ENCODE results near the gene OXER1. TPM values are rescaled to one million over a fixed set of nuclear protein-coding genes. Genes with fewer than 3 reads are reported as not detected.

The OXER1 gene
- total and polyA plus RNA-seq, 4 experiments from 2014 or later, result not detected

- Mint-ChIP-seq H3K9me3 (no peaks in the 10 kb centered on the region), H3K36me3 (no peaks in the 10 kb centered on the region), H3K27me3 (peaks cover 24 to 25% of the 10 kb centered on the region in 2 donors), H3K4me3 (no peak overlapping the region), H3K27ac (no peak overlapping the region), H3K4me1 (peaks cover 0 to 5% (median 2%) of the 10 kb centered on the region in 4 donors)
- Histone ChIP-seq H3K4me1 (ENCODE audit: insufficient read depth, low read length) (no peaks in the 10 kb centered on the region), H3K4me3 (ENCODE audit: low read length in 2 of 2) (no peak overlapping the region), H3K9me3 (ENCODE audit: control insufficient read depth in 1 of 2, low read length in 2 of 2) (no peaks in the 10 kb centered on the region), H3K27ac (ENCODE audit: low read depth, low read length) (no peak overlapping the region), H3K36me3 (ENCODE audit: insufficient read depth, low read length) (no peaks in the 10 kb centered on the region), H3K27me3 (ENCODE audit: insufficient read depth, low read length) (peaks cover 5% of the 10 kb centered on the region)
- no peak for DNase-seq
- POLR2A ChIA-PET (ENCODE audit: partially characterized antibody), result interaction anchor here (1.5 to 2.3 kb wide), 2 partner anchors 9 to 10 kb away, joined by 5 to 14 read pairs; no protein-coding TSS in a partner anchor
- CTCF ChIA-PET (ENCODE audit: partially characterized antibody), result interaction anchor here (2.6 kb wide), 1 partner anchor 9 kb away, joined by 13 read pairs; no protein-coding TSS in a partner anchor
- intact Hi-C loops (cut with micrococcal nuclease), result no loop called here
Observed at GRCh38 chr2:42800981-42801380, 37.0 kb upstream of the OXER1 start.

GRCh38 chr2:42800461-42800962 lies 36.6 kb upstream of the OXER1 start:
- Mint-ChIP-seq H3K27ac (no peak overlapping the region), H3K36me3 (no peaks in the 10 kb centered on the region), H3K4me1 (peaks cover 0 to 5% (median 2%) of the 10 kb centered on the region in 4 donors), H3K27me3 (peaks cover 24 to 29% of the 10 kb centered on the region in 2 donors), H3K9me3 (no peaks in the 10 kb centered on the region), H3K4me3 (no peak overlapping the region)
- Histone ChIP-seq H3K27me3 (ENCODE audit: insufficient read depth, low read length) (peaks cover 5% of the 10 kb centered on the region), H3K4me3 (ENCODE audit: low read length in 2 of 2) (no peak overlapping the region), H3K36me3 (ENCODE audit: insufficient read depth, low read length) (no peaks in the 10 kb centered on the region), H3K27ac (ENCODE audit: low read depth, low read length) (no peak overlapping the region), H3K9me3 (ENCODE audit: control insufficient read depth in 1 of 2, low read length in 2 of 2) (no peaks in the 10 kb centered on the region), H3K4me1 (ENCODE audit: insufficient read depth, low read length) (no peaks in the 10 kb centered on the region)
- ChIA-PET CTCF (ENCODE audit: partially characterized antibody) (interaction anchor here (2.6 kb wide), 1 partner anchor 10 kb away, joined by 13 read pairs; no protein-coding TSS in a partner anchor), POLR2A (ENCODE audit: partially characterized antibody) (interaction anchor here (1.5 to 2.3 kb wide), 2 partner anchors 9 to 11 kb away, joined by 5 to 14 read pairs; no protein-coding TSS in a partner anchor)
- intact Hi-C loops (cut with micrococcal nuclease), result no loop called here
- DNase-seq, result no peak

GRCh38 chr2:42799881-42800280 lies 35.9 kb upstream of the OXER1 start:
- no peaks in the 10 kb centered on the region for H3K9me3 ChIP-seq (ENCODE audit: control insufficient read depth in 1 of 2, low read length in 2 of 2)
- intact Hi-C loops (cut with micrococcal nuclease), result no loop called here
- no peak for DNase-seq
- no peak overlapping the region for H3K4me3 ChIP-seq (ENCODE audit: low read length in 2 of 2)
- no peaks in the 10 kb centered on the region for H3K4me1 ChIP-seq (ENCODE audit: insufficient read depth, low read length)
- CTCF ChIA-PET (ENCODE audit: partially characterized antibody), result interaction anchor here (2.6 kb wide), 1 partner anchor 10 kb away, joined by 13 read pairs; no protein-coding TSS in a partner anchor
- POLR2A ChIA-PET (ENCODE audit: partially characterized antibody), result interaction anchor here (1.5 to 2.3 kb wide), 2 partner anchors 10 to 12 kb away, joined by 5 to 14 read pairs; no protein-coding TSS in a partner anchor
- Mint-ChIP-seq H3K9me3 (no peaks in the 10 kb centered on the region), H3K4me3 (no peak overlapping the region), H3K36me3 (no peaks in the 10 kb centered on the region), H3K4me1 (peaks cover 0 to 5% (median 2%) of the 10 kb centered on the region in 4 donors), H3K27ac (no peak overlapping the region), H3K27me3 (peaks cover 25 to 27% of the 10 kb centered on the region in 2 donors)
- peaks cover 5% of the 10 kb centered on the region for H3K27me3 ChIP-seq (ENCODE audit: insufficient read depth, low read length)
- no peaks in the 10 kb centered on the region for H3K36me3 ChIP-seq (ENCODE audit: insufficient read depth, low read length)
- H3K27ac ChIP-seq (ENCODE audit: low read depth, low read length), result no peak overlapping the region

- Mint-ChIP-seq H3K36me3 (no peaks in the 10 kb centered on the region), H3K9me3 (no peaks in the 10 kb centered on the region)
- no peak for DNase-seq
Observed at GRCh38 chr2:42797281-42797680, 33.3 kb upstream of the OXER1 start.

GRCh38 chr2:42796427-42797248 lies 32.7 kb upstream of the OXER1 start:
- Mint-ChIP-seq H3K9me3 (no peaks in the 10 kb centered on the region), H3K36me3 (no peaks in the 10 kb centered on the region), H3K27me3 (peaks cover 33 to 40% of the 10 kb centered on the region in 2 donors), H3K4me1 (peaks cover 8 to 21% (median 15%) of the 10 kb centered on the region in 4 donors), H3K4me3 (peak overlapping the region in 2 of 8 donors; percentile 21 to 37), H3K27ac (no peak overlapping the region)
- intact Hi-C loops (cut with micrococcal nuclease), result no loop called here
- no peaks in the 10 kb centered on the region for H3K9me3 ChIP-seq (ENCODE audit: control insufficient read depth in 1 of 2, low read length in 2 of 2)
- no peak overlapping the region for H3K4me3 ChIP-seq (ENCODE audit: low read length in 2 of 2)
- POLR2A ChIA-PET (ENCODE audit: partially characterized antibody), result interaction anchor here (1.6 kb wide), 1 partner anchor 14 kb away, joined by 12 read pairs; no protein-coding TSS in a partner anchor
- DNase-seq, result no peak
- H3K4me1 ChIP-seq (ENCODE audit: insufficient read depth, low read length), result peaks cover 9% of the 10 kb centered on the region
- H3K27me3 ChIP-seq (ENCODE audit: insufficient read depth, low read length), result peaks cover 12% of the 10 kb centered on the region
- no peak overlapping the region for H3K27ac ChIP-seq (ENCODE audit: low read depth, low read length)
- H3K36me3 ChIP-seq (ENCODE audit: insufficient read depth, low read length), result no peaks in the 10 kb centered on the region
- CTCF ChIA-PET (ENCODE audit: partially characterized antibody), result no interaction called here

More at GRCh38 chr2:42797281-42797680, 33.3 kb upstream of the OXER1 start:
- POLR2A ChIA-PET (ENCODE audit: partially characterized antibody), result interaction anchor here (1.6 kb wide), 1 partner anchor 13 kb away, joined by 12 read pairs; no protein-coding TSS in a partner anchor
- Histone ChIP-seq H3K27me3 (ENCODE audit: insufficient read depth, low read length) (peaks cover 9% of the 10 kb centered on the region), H3K9me3 (ENCODE audit: control insufficient read depth in 1 of 2, low read length in 2 of 2) (no peaks in the 10 kb centered on the region), H3K4me1 (ENCODE audit: insufficient read depth, low read length) (peaks cover 9% of the 10 kb centered on the region), H3K36me3 (ENCODE audit: insufficient read depth, low read length) (no peaks in the 10 kb centered on the region), H3K4me3 (ENCODE audit: low read length in 2 of 2) (no peak overlapping the region), H3K27ac (ENCODE audit: low read depth, low read length) (no peak overlapping the region)
- CTCF ChIA-PET (ENCODE audit: partially characterized antibody), result no interaction called here
- peaks cover 4 to 15% (median 10%) of the 10 kb centered on the region in 4 donors for H3K4me1 Mint-ChIP-seq
- no peak overlapping the region for H3K27ac Mint-ChIP-seq
- H3K27me3 Mint-ChIP-seq, result peaks cover 28 to 37% of the 10 kb centered on the region in 2 donors
- intact Hi-C loops (cut with micrococcal nuclease), result no loop called here
- no peak overlapping the region for H3K4me3 Mint-ChIP-seq

- Mint-ChIP-seq H3K9me3 (peaks cover 0 to 3% (median 0%) of the 10 kb centered on the region in 8 donors), H3K27ac (no peak overlapping the region), H3K27me3 (peaks cover 39 to 44% of the 10 kb centered on the region in 2 donors), H3K36me3 (peaks cover 0 to 3% of the 10 kb centered on the region in 2 donors), H3K4me3 (no peak overlapping the region), H3K4me1 (peaks cover 12 to 28% (median 20%) of the 10 kb centered on the region in 4 donors)
- POLR2A ChIA-PET (ENCODE audit: partially characterized antibody), result interaction anchor here (1.6 kb wide), 1 partner anchor 15 kb away, joined by 12 read pairs; no protein-coding TSS in a partner anchor
- Histone ChIP-seq H3K9me3 (ENCODE audit: control insufficient read depth in 1 of 2, low read length in 2 of 2) (no peaks in the 10 kb centered on the region), H3K27me3 (ENCODE audit: insufficient read depth, low read length) (peaks cover 16% of the 10 kb centered on the region), H3K36me3 (ENCODE audit: insufficient read depth, low read length) (no peaks in the 10 kb centered on the region), H3K4me3 (ENCODE audit: low read length in 2 of 2) (no peak overlapping the region), H3K4me1 (ENCODE audit: insufficient read depth, low read length) (peaks cover 9% of the 10 kb centered on the region), H3K27ac (ENCODE audit: low read depth, low read length) (no peak overlapping the region)
- DNase-seq, result no peak
- CTCF ChIA-PET (ENCODE audit: partially characterized antibody), result no interaction called here
- intact Hi-C loops (cut with micrococcal nuclease), result no loop called here
Observed at GRCh38 chr2:42795841-42796301, 31.9 kb upstream of the OXER1 start.

GRCh38 chr2:42795275-42795674 lies 31.3 kb upstream of the OXER1 start:
- Mint-ChIP-seq H3K4me3 (no peak overlapping the region), H3K27ac (no peak overlapping the region), H3K36me3 (peaks cover 0 to 5% of the 10 kb centered on the region in 2 donors), H3K4me1 (peaks cover 12 to 30% (median 20%) of the 10 kb centered on the region in 4 donors), H3K9me3 (peaks cover 0 to 3% (median 0%) of the 10 kb centered on the region in 8 donors), H3K27me3 (peaks cover 42 to 47% of the 10 kb centered on the region in 2 donors)
- ChIA-PET POLR2A (ENCODE audit: partially characterized antibody) (interaction anchor here (1.3 kb wide), 1 partner anchor 15 kb away, joined by 3 read pairs; no protein-coding TSS in a partner anchor), CTCF (ENCODE audit: partially characterized antibody) (no interaction called here)
- Histone ChIP-seq H3K36me3 (ENCODE audit: insufficient read depth, low read length) (no peaks in the 10 kb centered on the region), H3K4me1 (ENCODE audit: insufficient read depth, low read length) (peaks cover 9% of the 10 kb centered on the region), H3K27me3 (ENCODE audit: insufficient read depth, low read length) (peaks cover 16% of the 10 kb centered on the region), H3K27ac (ENCODE audit: low read depth, low read length) (no peak overlapping the region), H3K4me3 (ENCODE audit: low read length in 2 of 2) (no peak overlapping the region), H3K9me3 (ENCODE audit: control insufficient read depth in 1 of 2, low read length in 2 of 2) (no peaks in the 10 kb centered on the region)
- DNase-seq, result no peak
- intact Hi-C loops (cut with micrococcal nuclease), result no loop called here

Measured in CD4-positive, alpha-beta memory T cell (primary cell).